ENCODE data around the gene ZMIZ1. TPM values are rescaled to one million over a fixed set of nuclear protein-coding genes. Genes with fewer than 3 reads are reported as not detected.

ZMIZ1 gene
- total RNA-seq, 1 donor from 2014 or later, result 173 TPM

GRCh38 chr10:79185796-79186374 is 117.1 kb downstream of the ZMIZ1 start:
- no peak for DNase-seq (ENCODE audit: low spot score in 2 of 2, unreplicated experiment in 2 of 2)
- H3K9me3 Mint-ChIP-seq, result no peaks in the 10 kb centered on the region
- no peaks in the 10 kb centered on the region for H3K27me3 Mint-ChIP-seq (ENCODE audit: low read depth)
- peaks cover 71% of the 10 kb centered on the region for H3K4me1 Mint-ChIP-seq
- no peak overlapping the region for H3K4me3 Mint-ChIP-seq
- no peak for TF ChIP-seq CTCF (IDR thresholded peaks at IDR 0.05; ENCODE audit: unreplicated experiment)
- peak overlapping the region; percentile 66 for H3K27ac Mint-ChIP-seq
- peaks cover 2% of the 10 kb centered on the region for H3K36me3 Mint-ChIP-seq

- H3K4me1 Mint-ChIP-seq, result peaks cover 67% of the 10 kb centered on the region
- no peaks in the 10 kb centered on the region for H3K27me3 Mint-ChIP-seq (ENCODE audit: low read depth)
- no peak for TF ChIP-seq CTCF (IDR thresholded peaks at IDR 0.05; ENCODE audit: unreplicated experiment)
- H3K9me3 Mint-ChIP-seq, result no peaks in the 10 kb centered on the region
- H3K4me3 Mint-ChIP-seq, result no peak overlapping the region
- H3K27ac Mint-ChIP-seq, result peak overlapping the region; percentile 66
- peaks cover 6% of the 10 kb centered on the region for H3K36me3 Mint-ChIP-seq
- DNase-seq (ENCODE audit: low spot score in 2 of 2, unreplicated experiment in 2 of 2), result no peak
Observed at GRCh38 chr10:79186486-79187120, 117.8 kb downstream of the ZMIZ1 start.

GRCh38 chr10:79187121-79187940 is 118.6 kb downstream of the ZMIZ1 start:
- Mint-ChIP-seq H3K27ac (no peak overlapping the region), H3K4me1 (peaks cover 63% of the 10 kb centered on the region), H3K27me3 (ENCODE audit: low read depth) (no peaks in the 10 kb centered on the region), H3K36me3 (peaks cover 8% of the 10 kb centered on the region), H3K9me3 (no peaks in the 10 kb centered on the region), H3K4me3 (no peak overlapping the region)
- TF ChIP-seq CTCF (IDR thresholded peaks at IDR 0.05; ENCODE audit: unreplicated experiment), result no peak
- no peak for DNase-seq (ENCODE audit: low spot score in 2 of 2, unreplicated experiment in 2 of 2)

- Mint-ChIP-seq H3K4me3 (no peak overlapping the region), H3K27ac (peak overlapping the region; percentile 87), H3K9me3 (no peaks in the 10 kb centered on the region), H3K36me3 (peaks cover 12% of the 10 kb centered on the region), H3K27me3 (ENCODE audit: low read depth) (no peaks in the 10 kb centered on the region), H3K4me1 (peaks cover 52% of the 10 kb centered on the region)
- no peak for DNase-seq (ENCODE audit: low spot score in 2 of 2, unreplicated experiment in 2 of 2)
- no peak for TF ChIP-seq CTCF (IDR thresholded peaks at IDR 0.05; ENCODE audit: unreplicated experiment)
Observed at GRCh38 chr10:79188154-79188965, 119.6 kb downstream of the ZMIZ1 start.

GRCh38 chr10:79189181-79189580 is 120.4 kb downstream of the ZMIZ1 start:
- Mint-ChIP-seq H3K4me3 (no peak overlapping the region), H3K27ac (peak overlapping the region; percentile 87), H3K36me3 (peaks cover 12% of the 10 kb centered on the region), H3K9me3 (no peaks in the 10 kb centered on the region), H3K4me1 (peaks cover 45% of the 10 kb centered on the region), H3K27me3 (ENCODE audit: low read depth) (no peaks in the 10 kb centered on the region)
- TF ChIP-seq CTCF (IDR thresholded peaks at IDR 0.05; ENCODE audit: unreplicated experiment), result no peak
- no peak for DNase-seq (ENCODE audit: low spot score in 2 of 2, unreplicated experiment in 2 of 2)

Data from mesothelial cell of epicardium (in vitro differentiated cells).